Pancreas (tissue), 10 donors: ENCODE measurements around the gene AQP12B. TPM values are rescaled to one million over a fixed set of nuclear protein-coding genes. Genes with fewer than 3 reads are reported as not detected.
A peak's percentile ranks its signal among the peaks of the same experiment; 100 is the strongest.

ENCODE experiments used
- ATAC-seq, 4 donors: fragments of 200-7000 bp; cut with Tn5 transposase; one replicate each; pipeline versions ENCODE4 v1.8.0 to v1.9.1; 2020; ENCODE audit warnings: mild to moderate bottlenecking in 4 of 4, moderate library complexity in 4 of 4
- DNase-seq, 6 donors: peaks; one replicate each; pipeline ENCODE4 v3.0.0-alpha.2; 2020
- FAIRE-seq: peaks from 2 replicates; lab custom pipeline; 2012; peaks lifted over from hg19 to GRCh38; lab: Jason Lieb, UNC
- H3K27ac ChIP-seq, 4 donors: fragments of 200-600 bp; sonication (generic); 1 replicate in 3 of 4; 2 replicates in 1 of 4; pipeline versions ENCODE4 v1.5.0 to v1.8.0; 2020
- H3K27me3 ChIP-seq, 4 donors: fragments of 200-600 bp; one replicate each; pipeline ENCODE4 v1.8.0; 2021
- H3K36me3 ChIP-seq, 3 donors: fragments of 200-600 bp; sonication (generic) in 1 of 3; one replicate each; pipeline versions ENCODE4 v1.5.0 to v1.8.0; 2020 to 2021
- H3K4me1 ChIP-seq, 3 donors: fragments of 200-600 bp; one replicate each; pipeline ENCODE4 v1.8.0; 2021
- H3K4me3 ChIP-seq, 4 donors: fragments of 200-600 bp; sonication (generic) in 2 of 4; one replicate each; pipeline versions ENCODE4 v1.5.0 to v1.8.0; 2020 to 2021
- H3K9me3 ChIP-seq, 4 donors: fragments of 200-600 bp; one replicate each; pipeline ENCODE4 v1.8.0; 2021
- WGBS, 2 donors: extraction: QIAGEN DNeasy Blood & Tissue Kit; methylation state at CpG; one replicate each; pipeline ENCODE4 v1.1.7; 2013; 5-methylcytosine and 5-hydroxymethylcytosine counted together
- intact Hi-C, 3 donors: fragments of 100-400 bp; cut with DNase I; formaldehyde crosslinking; loops; one replicate each; pipeline versions ENCODE4 v1.11.1 to v1.14.2; 2022
- polyA plus RNA-seq, 2 donors: library from polyadenylated mRNA; stranded (reverse); fragments of 200-250 nt; gene quantifications; one replicate each; pipeline ENCODE4 v1.2.3, GENCODE V29; 2013
- total RNA-seq, 6 donors: library from RNA; stranded (reverse); fragmentation: NEBNext Ultra II Directional in 4 of 6; extraction: Animal tissue kit (Norgen Biotek cat#: 25700) in 4 of 6; gene quantifications; one replicate each; pipeline versions ENCODE4 v1.2.1 to v1.2.4, GENCODE V29; 2021 to 2023
- TF ChIP-seq, protein P1 (sequence below), 4 donors: fragments of 200-600 bp; sonication (generic) in 3 of 4; IDR thresholded peaks; one replicate each; pipeline versions ENCODE4 v1.5.0 to v1.8.0; 2021; ENCODE audit warnings: antibody characterized with exemption in 4 of 4
- donor health status: healthy with polysubstance abuse.
- donor health status: DM: no; HTN: no; CAD: no; lungs with moderate emphysema.
- donor health status: DM: no; HTN: no; CAD: no.
- donor health status: control.
- donor health status: control.
- donor health status: Bipolar disorder and iron deficiency.
- donor health status: DM: yes; HTN: yes; CAD: no.
- donor health status: DM: no; HTN: no; CAD: no.
- donor health status: DM: no; HTN: no; CAD: no.
- donor health status: DM: yes; HTN: yes; CAD: no.

Gene AQP12B
- total and polyA plus RNA-seq, 8 donors = 54.2 to 240 (median 154) TPM

DNA sequence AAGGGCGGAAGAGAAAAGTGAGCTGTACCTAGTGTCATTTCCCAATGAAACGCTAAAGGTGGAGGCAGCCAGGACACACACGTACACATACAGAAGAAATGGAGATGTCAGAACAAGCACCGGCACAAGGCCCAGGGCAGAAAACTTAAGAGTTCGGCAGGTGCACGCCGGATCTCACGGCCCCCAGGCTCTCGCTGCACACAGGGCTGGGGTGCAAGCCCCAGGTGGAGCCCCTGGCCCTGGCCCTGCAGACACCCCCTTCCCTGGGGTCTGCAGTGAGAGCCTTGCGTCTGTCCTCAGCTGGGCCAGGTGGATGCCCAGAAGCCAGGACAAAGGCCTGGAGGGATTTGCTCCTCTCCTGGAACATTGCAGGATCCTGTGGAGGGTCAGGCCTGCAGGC lies 45.7 kb upstream of the AQP12B start:
- intact Hi-C loops = no loop called here
- no peak for ATAC-seq
- WGBS, 2 donors = 86 to 93% methylated on average over 10 of the region's 10 CpGs

DNA sequence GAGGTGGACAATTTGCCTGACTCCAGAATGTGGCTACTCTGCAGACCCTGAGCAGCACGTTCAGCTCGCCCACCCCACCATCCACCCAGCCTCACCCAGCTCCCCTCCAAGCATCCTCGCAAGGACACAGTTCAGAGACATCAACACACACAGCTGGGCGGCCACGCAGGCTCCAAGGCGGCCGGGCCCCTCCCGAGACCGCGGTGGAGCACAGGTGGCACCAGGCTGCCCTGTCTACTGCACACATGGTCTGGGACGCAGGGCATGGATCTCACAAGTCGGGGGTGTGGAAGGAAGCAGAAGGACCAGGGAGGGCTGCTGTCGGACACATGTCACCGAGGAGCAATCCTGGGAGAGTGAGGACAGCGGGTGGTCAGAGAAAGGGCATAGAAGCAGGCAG lies 45.2 kb upstream of the AQP12B start:
- TF ChIP-seq, protein P1, sequence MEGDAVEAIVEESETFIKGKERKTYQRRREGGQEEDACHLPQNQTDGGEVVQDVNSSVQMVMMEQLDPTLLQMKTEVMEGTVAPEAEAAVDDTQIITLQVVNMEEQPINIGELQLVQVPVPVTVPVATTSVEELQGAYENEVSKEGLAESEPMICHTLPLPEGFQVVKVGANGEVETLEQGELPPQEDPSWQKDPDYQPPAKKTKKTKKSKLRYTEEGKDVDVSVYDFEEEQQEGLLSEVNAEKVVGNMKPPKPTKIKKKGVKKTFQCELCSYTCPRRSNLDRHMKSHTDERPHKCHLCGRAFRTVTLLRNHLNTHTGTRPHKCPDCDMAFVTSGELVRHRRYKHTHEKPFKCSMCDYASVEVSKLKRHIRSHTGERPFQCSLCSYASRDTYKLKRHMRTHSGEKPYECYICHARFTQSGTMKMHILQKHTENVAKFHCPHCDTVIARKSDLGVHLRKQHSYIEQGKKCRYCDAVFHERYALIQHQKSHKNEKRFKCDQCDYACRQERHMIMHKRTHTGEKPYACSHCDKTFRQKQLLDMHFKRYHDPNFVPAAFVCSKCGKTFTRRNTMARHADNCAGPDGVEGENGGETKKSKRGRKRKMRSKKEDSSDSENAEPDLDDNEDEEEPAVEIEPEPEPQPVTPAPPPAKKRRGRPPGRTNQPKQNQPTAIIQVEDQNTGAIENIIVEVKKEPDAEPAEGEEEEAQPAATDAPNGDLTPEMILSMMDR (IDR thresholded peaks at IDR 0.05) = no peak
- Histone ChIP-seq H3K36me3 (peaks cover 0 to 4% (median 0%) of the 10 kb centered on the region in 3 donors), H3K27ac (no peak overlapping the region), H3K9me3 (no peaks in the 10 kb centered on the region), H3K27me3 (no peaks in the 10 kb centered on the region), H3K4me1 (no peaks in the 10 kb centered on the region), H3K4me3 (no peak overlapping the region)
- WGBS, 2 donors = 93% methylated on average over 15 of the region's 15 CpGs
- FAIRE-seq = no peak
- intact Hi-C loops = no loop called here
- peak in 1 of 6 donors; percentile 48 for DNase-seq
- ATAC-seq = no peak

More for the DNA sequence above, 45.7 kb upstream of the AQP12B start:
- Histone ChIP-seq H3K36me3 (peaks cover 0 to 6% (median 0%) of the 10 kb centered on the region in 3 donors), H3K4me1 (no peaks in the 10 kb centered on the region), H3K4me3 (no peak overlapping the region), H3K27me3 (no peaks in the 10 kb centered on the region), H3K27ac (no peak overlapping the region), H3K9me3 (no peaks in the 10 kb centered on the region)
- DNase-seq = peak in 1 of 6 donors; percentile 26
- TF ChIP-seq, protein P1 (IDR thresholded peaks at IDR 0.05) = no peak
- FAIRE-seq = no peak

DNA sequence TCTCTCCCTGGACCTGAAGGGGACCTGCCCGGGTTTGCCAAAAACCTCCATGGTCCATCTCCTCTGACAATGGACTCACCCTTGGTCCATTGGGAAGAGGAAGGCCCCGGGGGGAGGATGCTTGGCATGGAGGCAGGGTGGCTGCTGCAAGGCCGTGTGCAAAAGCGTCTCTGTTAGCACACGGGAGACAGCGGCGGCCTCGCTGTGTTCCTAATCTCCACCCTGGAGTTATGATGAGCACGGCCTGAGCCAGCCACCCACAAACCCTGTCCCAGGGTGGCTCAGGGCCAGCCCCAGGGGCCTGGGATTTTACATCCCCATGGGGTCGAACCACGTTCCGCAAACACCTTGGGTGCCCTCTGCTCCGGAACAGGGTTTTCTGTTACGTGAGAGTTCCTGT lies 44.8 kb upstream of the AQP12B start:
- intact Hi-C loops = no loop called here
- TF ChIP-seq, protein P1 (IDR thresholded peaks at IDR 0.05) = no peak
- Histone ChIP-seq H3K27ac (no peak overlapping the region), H3K9me3 (no peaks in the 10 kb centered on the region), H3K4me1 (no peaks in the 10 kb centered on the region), H3K4me3 (no peak overlapping the region), H3K27me3 (no peaks in the 10 kb centered on the region), H3K36me3 (peaks cover 0 to 4% (median 0%) of the 10 kb centered on the region in 3 donors)
- DNase-seq (peak in 1 of 6 donors; percentile 45), FAIRE-seq (no peak), ATAC-seq (no peak)
- WGBS, 2 donors = 87 to 96% methylated on average over 14 of the region's 14 CpGs

DNA sequence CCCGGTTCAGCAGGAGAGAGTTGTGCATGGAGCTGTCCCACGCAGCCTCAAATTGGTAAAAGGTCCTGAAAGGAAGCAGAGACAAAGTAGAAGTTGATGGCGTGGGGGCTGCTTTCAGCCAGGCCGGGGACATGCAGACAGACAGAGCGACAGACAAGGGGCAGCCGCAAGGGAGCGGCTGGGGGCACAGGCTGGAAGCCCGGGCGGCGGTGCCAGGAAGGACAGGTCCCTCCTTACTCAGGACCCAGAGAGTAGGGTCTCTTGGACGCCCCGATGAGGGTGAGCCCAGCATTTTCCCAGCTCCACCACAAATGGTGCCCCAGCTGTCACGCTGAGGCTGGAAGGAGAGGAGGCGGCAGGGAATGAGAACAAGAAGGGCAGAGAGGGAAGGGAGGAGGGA lies 44.2 kb upstream of the AQP12B start:
- Histone ChIP-seq H3K9me3 (no peaks in the 10 kb centered on the region), H3K27me3 (no peaks in the 10 kb centered on the region), H3K4me1 (no peaks in the 10 kb centered on the region), H3K4me3 (no peak overlapping the region), H3K27ac (no peak overlapping the region), H3K36me3 (peaks cover 0 to 4% (median 0%) of the 10 kb centered on the region in 3 donors)
- WGBS, 2 donors = 89% methylated on average over 14 of the region's 14 CpGs
- TF ChIP-seq, protein P1 (IDR thresholded peaks at IDR 0.05) = no peak
- intact Hi-C loops = no loop called here
- peak in 1 of 6 donors; percentile 49 for DNase-seq
- no peak for FAIRE-seq
- ATAC-seq = no peak

DNA sequence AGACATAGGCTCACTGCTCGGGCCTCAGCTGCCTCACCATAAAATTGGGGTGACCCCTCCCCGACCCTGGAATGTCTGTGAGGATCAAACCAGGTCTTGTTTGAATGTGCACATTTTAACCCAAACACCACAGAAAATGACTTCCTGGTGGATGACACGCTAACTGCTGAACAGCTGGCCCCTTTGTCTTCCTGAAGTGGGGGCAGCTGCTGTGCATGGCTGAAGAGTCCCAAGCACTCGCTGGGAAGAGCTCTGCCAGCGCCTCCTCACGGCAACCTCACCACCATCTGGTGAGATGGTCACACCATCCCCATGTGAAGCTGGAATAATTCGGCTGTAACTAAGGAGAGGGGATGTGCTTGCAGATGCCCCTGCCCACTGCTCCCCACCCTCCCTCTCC lies 43.0 kb upstream of the AQP12B start:
- H3K9me3 ChIP-seq = no peaks in the 10 kb centered on the region
- ATAC-seq (no peak), FAIRE-seq (no peak), DNase-seq (no peak)
- TF ChIP-seq, protein P1 (IDR thresholded peaks at IDR 0.05) = no peak
- no peak overlapping the region for H3K4me3 ChIP-seq
- WGBS, 2 donors = 87 to 89% methylated on average over 7 of the region's 7 CpGs
- H3K36me3 ChIP-seq = peaks cover 0 to 4% (median 0%) of the 10 kb centered on the region in 3 donors
- no peaks in the 10 kb centered on the region for H3K4me1 ChIP-seq
- intact Hi-C loops = no loop called here
- H3K27me3 ChIP-seq = no peaks in the 10 kb centered on the region
- H3K27ac ChIP-seq = no peak overlapping the region
